ENCODE measurements around the gene BCL10.

GRCh38 chr1:85306236-85306635 lies 29.8 kb upstream of the BCL10 start:
- no peak for TF ChIP-seq RCOR1 (IDR thresholded peaks at IDR 0.05; ENCODE audit: low read length)
- no peak for TF ChIP-seq CTCF (IDR thresholded peaks at IDR 0.05)
- no peak for TF ChIP-seq YY1 (IDR thresholded peaks at IDR 0.05; ENCODE audit: low read depth)
- no peak for TF ChIP-seq POLR2AphosphoS5 (IDR thresholded peaks at IDR 0.05; ENCODE audit: low read depth, low read length)
- no peak for TF ChIP-seq USF1 (IDR thresholded peaks at IDR 0.05; ENCODE audit: borderline replicate concordance, low read depth)
- no peak for TF ChIP-seq EZH2phosphoT487 (IDR thresholded peaks at IDR 0.05; ENCODE audit: borderline replicate concordance, low read depth)
- no peak for TF ChIP-seq JUND (IDR thresholded peaks at IDR 0.05)
- no peak for TF ChIP-seq TAF1 (IDR thresholded peaks at IDR 0.05; ENCODE audit: borderline replicate concordance, low read depth, low read length)
- TF ChIP-seq SIN3A (IDR thresholded peaks at IDR 0.05; ENCODE audit: borderline replicate concordance, low read depth, low read length): no peak
- TF ChIP-seq FOXJ3 (CRISPR knock-in tag; IDR thresholded peaks at IDR 0.05): no peak
- no peak for TF ChIP-seq EP300 (IDR thresholded peaks at IDR 0.05; ENCODE audit: borderline replicate concordance in 1 of 2, low read depth in 1 of 2, low read length in 1 of 2)
- TF ChIP-seq NFIC (IDR thresholded peaks at IDR 0.05; ENCODE audit: borderline replicate concordance): no peak
- no peak for TF ChIP-seq GABPA (IDR thresholded peaks at IDR 0.05; ENCODE audit: low read depth)
- TF ChIP-seq GATA2 (CRISPR knock-in tag; IDR thresholded peaks at IDR 0.05): no peak

All from SK-N-SH (cell line).